ENCODE measurements around the gene PLEK. TPM values are rescaled to one million over a fixed set of nuclear protein-coding genes. Genes with fewer than 3 reads are reported as not detected.
"Not testable (repeated sequence)": the region's sequence is repeated elsewhere in the genome, so short reads cannot be mapped to it uniquely, and the experiment has no call there.

Gene PLEK
- total and polyA plus RNA-seq, 2 donors (not counting 1 experiment from before 2014, with no cell fraction given), result 39.9 to 78.3 TPM

- H3K4me2 ChIP-seq (replicated peaks; ENCODE audit: low read depth, low read length, poor library complexity, severe bottlenecking), result peak overlapping the region; percentile 47
- no peaks in the 10 kb centered on the region for H3K9me3 Mint-ChIP-seq (ENCODE audit: insufficient read depth)
- POLR2A ChIA-PET, result no interaction called here
- no peak overlapping the region for H3K9ac ChIP-seq (ENCODE audit: low read length)
- no peak overlapping the region for H2AFZ ChIP-seq (ENCODE audit: insufficient read depth, low read depth, low read length, poor library complexity, severe bottlenecking)
- ATAC-seq (ENCODE audit: low read depth), result no peak
- peaks cover 81% of the 10 kb centered on the region for H3K4me1 Mint-ChIP-seq
- no peaks in the 10 kb centered on the region for H3K9me3 ChIP-seq (ENCODE audit: control extremely low read depth in 1 of 3, control insufficient read depth in 2 of 3, insufficient read depth in 1 of 3, low read length in 2 of 3)
- no peak for DNase-seq
- no peak overlapping the region for H3K4me3 ChIP-seq (ENCODE audit: control extremely low read depth in 1 of 5, extremely low read depth in 1 of 5, insufficient read depth in 1 of 5, low read depth in 2 of 5, low read length in 4 of 5)
- H3K27ac Mint-ChIP-seq, result peak overlapping the region; percentile 84
- TF ChIP-seq CTCF (IDR thresholded peaks at IDR 0.05) (no peak), EZH2 (IDR thresholded peaks at IDR 0.05; ENCODE audit: borderline replicate concordance, insufficient read depth, low read depth, low read length, poor library complexity, severe bottlenecking) (no peak)
- intact Hi-C loops (cut with micrococcal nuclease), result loop anchor here (1.0 kb wide), 1 partner anchor 9 kb away; no protein-coding TSS in a partner anchor
- peaks cover 6 to 35% of the 10 kb centered on the region in 2 experiments for H3K36me3 ChIP-seq (replicated peaks in 1 of 2; ENCODE audit: control extremely low read depth in 1 of 2, control insufficient read depth in 1 of 2, extremely low read depth in 1 of 2, insufficient read depth in 2 of 2, low read length in 1 of 2)
- no peaks in the 10 kb centered on the region for H3K27me3 ChIP-seq (replicated peaks in 1 of 4; ENCODE audit: control extremely low read depth in 1 of 4, control insufficient read depth in 3 of 4, insufficient read depth in 4 of 4, low read length in 3 of 4)
- CTCF ChIA-PET, result interaction anchor here (0.6 kb wide), 1 partner anchor 66 kb away, joined by 3 read pairs; no protein-coding TSS in a partner anchor
- H3K79me2 ChIP-seq (ENCODE audit: control insufficient read depth, insufficient read depth, low read length), result peaks cover 99% of the 10 kb centered on the region
- H3K4me3 Mint-ChIP-seq, result peak overlapping the region; percentile 52
- peak overlapping the region in 1 of 2 donors; percentile 61 for H3K27ac ChIP-seq (ENCODE audit: low read length in 2 of 2)
- H3K4me1 ChIP-seq (ENCODE audit: control insufficient read depth in 2 of 2, insufficient read depth in 2 of 2, low read length in 2 of 2), result peaks cover 79 to 80% of the 10 kb centered on the region in 2 donors
- no peaks in the 10 kb centered on the region for H3K27me3 Mint-ChIP-seq
- peaks cover 32% of the 10 kb centered on the region for H4K20me1 ChIP-seq (ENCODE audit: control insufficient read depth, insufficient read depth, low read length, poor library complexity, severe bottlenecking)
Observed at GRCh38 chr2:68375582-68375981, 10.5 kb downstream of the PLEK start.

DNA sequence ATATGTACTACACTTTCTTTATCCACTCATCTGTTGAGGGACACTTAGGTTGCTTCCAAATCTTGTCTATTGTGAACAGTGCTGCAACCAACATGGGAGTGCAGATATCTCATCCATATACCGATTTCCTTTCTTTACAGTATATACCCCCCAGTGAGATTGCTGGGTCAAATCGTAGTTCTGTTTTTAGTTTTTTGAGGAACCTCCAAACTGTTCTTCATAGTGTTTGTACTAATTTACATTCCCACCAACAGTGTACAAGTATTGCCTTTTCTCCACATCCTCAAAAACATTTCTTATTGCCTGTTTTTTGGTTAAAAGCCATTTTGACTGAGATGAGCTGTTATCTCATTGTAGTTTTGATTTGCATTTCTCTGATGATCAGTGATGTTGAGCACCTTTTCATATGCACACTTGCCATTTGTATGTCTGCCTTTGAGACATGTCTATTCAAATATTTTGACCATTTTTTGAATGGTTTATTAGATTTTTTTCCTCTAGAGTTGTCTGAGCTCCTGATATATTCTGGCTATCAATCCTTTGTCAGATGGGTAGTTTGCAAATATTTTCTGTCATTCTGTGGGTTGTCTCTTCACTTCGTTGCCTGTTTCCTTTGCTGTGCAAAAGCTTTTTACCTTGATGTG lies 12.2 kb downstream of the PLEK start:
- intact Hi-C loops (cut with micrococcal nuclease), result loop anchor here (1.0 kb wide), 1 partner anchor 8 kb away; no protein-coding TSS in a partner anchor

GRCh38 chr2:68378779-68379178 lies 13.7 kb downstream of the PLEK start:
- CTCF ChIA-PET, result interaction anchor here (0.5 to 2.8 kb wide), 4 partner anchors 11 to 37 kb away, joined by 3 to 11 read pairs (median 3); partner anchors contain the start of gene PLEK
- H3K9ac ChIP-seq (ENCODE audit: low read length); H3K4me3 ChIP-seq (ENCODE audit: control extremely low read depth in 1 of 5, extremely low read depth in 1 of 5, insufficient read depth in 1 of 5, low read depth in 2 of 5, low read length in 4 of 5); ATAC-seq (ENCODE audit: low read depth); H3K27me3 Mint-ChIP-seq; H3K4me3 Mint-ChIP-seq; H2AFZ ChIP-seq (ENCODE audit: insufficient read depth, low read depth, low read length, poor library complexity, severe bottlenecking); DNase-seq; H3K9me3 ChIP-seq (ENCODE audit: control extremely low read depth in 1 of 3, control insufficient read depth in 2 of 3, insufficient read depth in 1 of 3, low read length in 2 of 3); intact Hi-C loops (cut with micrococcal nuclease); H3K27me3 ChIP-seq (replicated peaks in 1 of 4; ENCODE audit: control extremely low read depth in 1 of 4, control insufficient read depth in 3 of 4, insufficient read depth in 4 of 4, low read length in 3 of 4); H3K9me3 Mint-ChIP-seq (ENCODE audit: insufficient read depth): not testable (repeated sequence)
- Histone ChIP-seq H4K20me1 (ENCODE audit: control insufficient read depth, insufficient read depth, low read length, poor library complexity, severe bottlenecking) (peaks cover 28% of the 10 kb centered on the region), H3K27ac (ENCODE audit: low read length in 2 of 2) (peak overlapping the region in 1 of 2 donors; percentile 7), H3K36me3 (replicated peaks in 1 of 2; ENCODE audit: control extremely low read depth in 1 of 2, control insufficient read depth in 1 of 2, extremely low read depth in 1 of 2, insufficient read depth in 2 of 2, low read length in 1 of 2) (peaks cover 3 to 58% of the 10 kb centered on the region in 2 experiments), H3K4me2 (replicated peaks; ENCODE audit: low read depth, low read length, poor library complexity, severe bottlenecking) (peak overlapping the region; percentile 54), H3K79me2 (ENCODE audit: control insufficient read depth, insufficient read depth, low read length) (peaks cover 98% of the 10 kb centered on the region), H3K4me1 (ENCODE audit: control insufficient read depth in 2 of 2, insufficient read depth in 2 of 2, low read length in 2 of 2) (peaks cover 68 to 72% of the 10 kb centered on the region in 2 donors)
- WGBS (ENCODE audit: insufficient coverage), result 88% methylated on average over 4 of the region's 6 CpGs
- POLR2A ChIA-PET, result interaction anchor here (0.6 to 1.1 kb wide), 3 partner anchors 10 to 93 kb away, joined by 3 to 7 read pairs (median 3); no protein-coding TSS in a partner anchor
- Mint-ChIP-seq H3K27ac (peak overlapping the region; percentile 57), H3K4me1 (peaks cover 83% of the 10 kb centered on the region)

More for the DNA sequence above, 12.2 kb downstream of the PLEK start:
- H3K27ac Mint-ChIP-seq, result peak overlapping the region; percentile 92
- Histone ChIP-seq H3K79me2 (ENCODE audit: control insufficient read depth, insufficient read depth, low read length) (peaks cover 99% of the 10 kb centered on the region), H3K9me3 (ENCODE audit: control extremely low read depth in 1 of 3, control insufficient read depth in 2 of 3, insufficient read depth in 1 of 3, low read length in 2 of 3) (no peaks in the 10 kb centered on the region), H3K27me3 (replicated peaks in 1 of 4; ENCODE audit: control extremely low read depth in 1 of 4, control insufficient read depth in 3 of 4, insufficient read depth in 4 of 4, low read length in 3 of 4) (no peaks in the 10 kb centered on the region), H3K4me3 (ENCODE audit: control extremely low read depth in 1 of 5, extremely low read depth in 1 of 5, insufficient read depth in 1 of 5, low read depth in 2 of 5, low read length in 4 of 5) (peak overlapping the region in 1 of 5 experiments; percentile 30), H2AFZ (ENCODE audit: insufficient read depth, low read depth, low read length, poor library complexity, severe bottlenecking) (no peak overlapping the region), H3K36me3 (replicated peaks in 1 of 2; ENCODE audit: control extremely low read depth in 1 of 2, control insufficient read depth in 1 of 2, extremely low read depth in 1 of 2, insufficient read depth in 2 of 2, low read length in 1 of 2) (peaks cover 8 to 52% of the 10 kb centered on the region in 2 experiments), H4K20me1 (ENCODE audit: control insufficient read depth, insufficient read depth, low read length, poor library complexity, severe bottlenecking) (peaks cover 38% of the 10 kb centered on the region), H3K9ac (ENCODE audit: low read length) (peak overlapping the region; percentile 27), H3K27ac (ENCODE audit: low read length in 2 of 2) (peak overlapping the region in 1 of 2 donors; percentile 42), H3K4me2 (replicated peaks; ENCODE audit: low read depth, low read length, poor library complexity, severe bottlenecking) (peak overlapping the region; percentile 54), H3K4me1 (ENCODE audit: control insufficient read depth in 2 of 2, insufficient read depth in 2 of 2, low read length in 2 of 2) (peaks cover 63 to 68% of the 10 kb centered on the region in 2 donors)
- CTCF ChIA-PET, result interaction anchor here (1.1 to 2.8 kb wide), 2 partner anchors 10 to 12 kb away, joined by 3 to 11 read pairs; partner anchors contain the start of gene PLEK
- ATAC-seq (ENCODE audit: low read depth) (peak; percentile 56), DNase-seq (peak; percentile 46)
- H3K27me3 Mint-ChIP-seq, result no peaks in the 10 kb centered on the region
- H3K4me1 Mint-ChIP-seq, result peaks cover 77% of the 10 kb centered on the region
- POLR2A ChIA-PET, result no interaction called here
- no peak for TF ChIP-seq EZH2 (IDR thresholded peaks at IDR 0.05; ENCODE audit: borderline replicate concordance, insufficient read depth, low read depth, low read length, poor library complexity, severe bottlenecking)
- peak overlapping the region; percentile 75 for H3K4me3 Mint-ChIP-seq
- no CpG with 5 or more reads among the region's 3 CpGs for WGBS (ENCODE audit: insufficient coverage)
- H3K9me3 Mint-ChIP-seq (ENCODE audit: insufficient read depth), result no peaks in the 10 kb centered on the region
